Activated CD4-positive, alpha-beta T cell treated with anti-CD3 and anti-CD28 coated beads for 24 hours (primary cell): ENCODE data around the gene RPAP2.
"Not testable (repeated sequence)": the region's sequence is repeated elsewhere in the genome, so short reads cannot be mapped to it uniquely, and the experiment has no call there.

Experiments used
- DNase-seq, 2 donors: peaks; one replicate each; pipeline ENCODE4 v3.0.0-alpha.2; 2020; ENCODE audit warnings: low read depth in 2 of 2

Gene RPAP2

GRCh38 chr1:92323473-92324453 lies 24.9 kb downstream of the RPAP2 start:
- DNase-seq: no peak

- no peak for DNase-seq
Observed at GRCh38 chr1:92324784-92325183, 25.9 kb downstream of the RPAP2 start.

GRCh38 chr1:92326681-92327080 lies 27.8 kb downstream of the RPAP2 start:
- no peak for DNase-seq

GRCh38 chr1:92327794-92328193 lies 28.9 kb downstream of the RPAP2 start:
- no peak for DNase-seq

GRCh38 chr1:92329347-92330129 lies 30.7 kb downstream of the RPAP2 start:
- no peak for DNase-seq

GRCh38 chr1:92333668-92334067 lies 34.8 kb downstream of the RPAP2 start:
- no peak for DNase-seq

- no peak for DNase-seq
Observed at GRCh38 chr1:92340154-92340553, 41.3 kb downstream of the RPAP2 start.

GRCh38 chr1:92342401-92342800 lies 43.5 kb downstream of the RPAP2 start:
- no peak for DNase-seq

GRCh38 chr1:92343061-92343460 lies 44.2 kb downstream of the RPAP2 start:
- DNase-seq: no peak

- DNase-seq: no peak
Observed at GRCh38 chr1:92346866-92347640, 48.2 kb downstream of the RPAP2 start.

GRCh38 chr1:92352856-92353255 lies 54.0 kb downstream of the RPAP2 start:
- DNase-seq: no peak

GRCh38 chr1:92354259-92354658 lies 55.4 kb downstream of the RPAP2 start:
- DNase-seq: no peak

- DNase-seq: no peak
Observed at GRCh38 chr1:92356956-92357355, 58.1 kb downstream of the RPAP2 start.

- not testable (repeated sequence) for DNase-seq
Observed at GRCh38 chr1:92359382-92359781, 60.5 kb downstream of the RPAP2 start.

GRCh38 chr1:92359986-92360385 lies 61.1 kb downstream of the RPAP2 start:
- no peak for DNase-seq

- no peak for DNase-seq
Observed at GRCh38 chr1:92362970-92363369, 64.1 kb downstream of the RPAP2 start.

- no peak for DNase-seq
Observed at GRCh38 chr1:92363401-92363800, 64.5 kb downstream of the RPAP2 start.

- no peak for DNase-seq
Observed at GRCh38 chr1:92365378-92366039, 66.7 kb downstream of the RPAP2 start.

- DNase-seq: no peak
Observed at GRCh38 chr1:92366040-92366395, 67.2 kb downstream of the RPAP2 start.

- DNase-seq: no peak
Observed at GRCh38 chr1:92367496-92367895, 68.6 kb downstream of the RPAP2 start.

- DNase-seq: no peak
Observed at GRCh38 chr1:92372164-92372563, 73.3 kb downstream of the RPAP2 start.

GRCh38 chr1:92374223-92374622 lies 75.4 kb downstream of the RPAP2 start:
- DNase-seq: no peak
